ENCODE data around the gene MLLT6. TPM values are rescaled to one million over a fixed set of nuclear protein-coding genes. Genes with fewer than 3 reads are reported as not detected.

Gene MLLT6
- total RNA-seq, 1 experiment from 2014 or later = 24.7 TPM

DNA sequence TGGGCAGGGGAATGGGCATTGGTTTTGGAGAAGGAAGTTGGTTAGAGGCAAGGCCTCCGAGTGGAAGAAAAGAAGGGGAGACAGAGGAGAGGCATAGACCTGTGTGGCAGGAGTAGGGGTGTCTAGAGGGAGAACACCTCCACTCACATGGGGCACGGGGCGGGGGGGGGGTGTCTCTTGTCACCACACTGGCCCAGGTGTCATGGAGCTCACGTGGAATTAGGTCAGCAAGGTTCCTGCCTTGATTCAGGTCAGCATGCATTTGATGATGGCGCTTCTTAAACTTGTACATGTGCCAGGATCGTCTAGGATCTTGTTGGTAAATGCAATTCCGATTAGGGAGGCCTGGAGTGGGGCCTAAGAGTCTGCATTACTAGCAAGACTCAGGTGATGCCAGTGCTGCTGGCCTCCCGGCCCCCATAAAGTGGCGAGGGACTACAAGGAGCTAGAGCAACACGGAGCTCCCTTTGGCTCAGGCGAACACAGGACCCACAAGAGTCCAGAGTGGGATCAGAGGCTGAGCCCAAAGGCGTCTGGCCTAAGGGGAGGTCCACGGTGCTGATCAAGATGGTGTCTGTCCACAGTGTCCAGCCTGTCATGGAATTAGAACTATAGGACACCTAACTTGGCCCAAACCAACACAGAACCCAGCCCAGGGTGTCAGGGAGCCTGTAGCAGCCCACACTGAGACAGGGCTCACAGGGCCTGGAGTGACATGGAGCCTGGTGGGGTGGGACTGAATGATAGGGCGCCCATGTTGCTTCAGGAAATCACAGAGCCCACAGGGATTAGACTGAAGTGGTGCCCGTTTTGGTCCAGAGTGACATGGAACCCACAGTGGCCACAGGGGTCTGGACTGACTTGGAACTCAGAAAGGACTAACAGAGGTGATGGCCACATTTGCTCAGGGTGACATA lies 47.0 kb upstream of the MLLT6 start:
- intact Hi-C loops (cut with micrococcal nuclease) = no loop called here

DNA sequence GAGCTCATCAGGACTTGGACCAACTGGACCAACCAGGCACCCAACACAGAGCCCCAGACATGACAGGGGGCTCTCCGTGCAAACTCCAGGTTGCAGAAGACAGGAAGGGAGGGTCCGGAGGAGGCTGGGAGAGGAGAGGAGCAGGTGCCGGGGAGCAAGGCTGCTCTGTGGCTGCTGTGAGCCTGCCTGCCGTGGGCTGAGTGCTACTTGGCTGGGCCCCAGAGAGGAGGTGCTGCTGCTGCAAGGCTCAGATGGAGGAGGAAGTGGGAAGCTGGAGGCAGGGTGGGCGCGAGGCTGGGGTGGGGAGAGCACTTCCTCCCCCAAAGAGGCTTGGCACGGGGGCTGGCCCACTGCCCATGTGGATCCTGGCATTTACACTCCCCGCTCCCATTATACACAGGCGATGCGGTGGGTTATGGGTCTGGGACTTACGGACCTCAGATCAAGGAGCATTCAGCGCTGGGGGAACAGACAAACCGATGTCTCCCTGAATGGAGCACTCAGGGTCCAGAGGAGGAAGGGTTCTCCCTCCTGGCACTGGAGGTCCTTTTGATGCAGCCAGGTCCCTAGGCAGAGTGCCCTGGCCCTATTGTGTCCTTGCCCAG lies 46.2 kb upstream of the MLLT6 start:
- BruUV-seq (replicated peaks) = no TSS peak

More for the DNA sequence above, 47.0 kb upstream of the MLLT6 start:
- TF ChIP-seq, protein P1, sequence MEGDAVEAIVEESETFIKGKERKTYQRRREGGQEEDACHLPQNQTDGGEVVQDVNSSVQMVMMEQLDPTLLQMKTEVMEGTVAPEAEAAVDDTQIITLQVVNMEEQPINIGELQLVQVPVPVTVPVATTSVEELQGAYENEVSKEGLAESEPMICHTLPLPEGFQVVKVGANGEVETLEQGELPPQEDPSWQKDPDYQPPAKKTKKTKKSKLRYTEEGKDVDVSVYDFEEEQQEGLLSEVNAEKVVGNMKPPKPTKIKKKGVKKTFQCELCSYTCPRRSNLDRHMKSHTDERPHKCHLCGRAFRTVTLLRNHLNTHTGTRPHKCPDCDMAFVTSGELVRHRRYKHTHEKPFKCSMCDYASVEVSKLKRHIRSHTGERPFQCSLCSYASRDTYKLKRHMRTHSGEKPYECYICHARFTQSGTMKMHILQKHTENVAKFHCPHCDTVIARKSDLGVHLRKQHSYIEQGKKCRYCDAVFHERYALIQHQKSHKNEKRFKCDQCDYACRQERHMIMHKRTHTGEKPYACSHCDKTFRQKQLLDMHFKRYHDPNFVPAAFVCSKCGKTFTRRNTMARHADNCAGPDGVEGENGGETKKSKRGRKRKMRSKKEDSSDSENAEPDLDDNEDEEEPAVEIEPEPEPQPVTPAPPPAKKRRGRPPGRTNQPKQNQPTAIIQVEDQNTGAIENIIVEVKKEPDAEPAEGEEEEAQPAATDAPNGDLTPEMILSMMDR (conservative IDR thresholded peaks at IDR 0.05; ENCODE audit: low read depth, low read length) = no peak
- TF ChIP-seq EZH2phosphoT487 (IDR thresholded peaks at IDR 0.05; ENCODE audit: borderline replicate concordance, low read length) = no peak
- TF ChIP-seq EZH2 (IDR thresholded peaks at IDR 0.05; ENCODE audit: low read length, unreplicated experiment) = no peak
- ChIA-PET CTCF (no interaction called here), POLR2A (ENCODE audit: unreplicated experiment) (no interaction called here)
- DNase-seq = no peak
- Histone ChIP-seq H3K4me2 (ENCODE audit: low read length) (no peak overlapping the region), H3K27me3 (ENCODE audit: low read length) (no peaks in the 10 kb centered on the region; the same call in 1 of the 2 replicates), H3K4me1 (ENCODE audit: insufficient read depth, low read length) (no peaks in the 10 kb centered on the region), H3K4me3 (ENCODE audit: low read length) (no peak overlapping the region), H3K36me3 (ENCODE audit: low read depth, low read length) (no peaks in the 10 kb centered on the region), H3K9me3 (ENCODE audit: low read length) (no peaks in the 10 kb centered on the region), H3K9me2 (replicated peaks; ENCODE audit: low read length) (no peaks in the 10 kb centered on the region), H3K79me2 (ENCODE audit: low read length) (no peaks in the 10 kb centered on the region), H3F3A (ENCODE audit: low read length, unreplicated experiment) (no peaks in the 10 kb centered on the region), H2AFZ (ENCODE audit: low read length) (no peak overlapping the region), H3K27ac (ENCODE audit: low read length) (no peak overlapping the region), H4K20me1 (ENCODE audit: low read length) (no peaks in the 10 kb centered on the region), H3K9ac (ENCODE audit: low read length) (no peak overlapping the region)
- ATAC-seq = no peak
- no TSS peak for BruUV-seq (replicated peaks)

More for the DNA sequence above, 46.2 kb upstream of the MLLT6 start:
- H3K27me3 ChIP-seq (ENCODE audit: low read length) = no peaks in the 10 kb centered on the region; the same call in 1 of the 2 replicates
- no peaks in the 10 kb centered on the region for H3K9me2 ChIP-seq (replicated peaks; ENCODE audit: low read length)
- CTCF ChIA-PET = no interaction called here
- no peaks in the 10 kb centered on the region for H3K9me3 ChIP-seq (ENCODE audit: low read length)
- H3K9ac ChIP-seq (ENCODE audit: low read length) = no peak overlapping the region
- no peaks in the 10 kb centered on the region for H3K36me3 ChIP-seq (ENCODE audit: low read depth, low read length)
- DNase-seq = no peak
- H4K20me1 ChIP-seq (ENCODE audit: low read length) = no peaks in the 10 kb centered on the region
- TF ChIP-seq EZH2 (IDR thresholded peaks at IDR 0.05; ENCODE audit: low read length, unreplicated experiment) = no peak
- TF ChIP-seq, protein P1 (conservative IDR thresholded peaks at IDR 0.05; ENCODE audit: low read depth, low read length) = no peak
- no peak for TF ChIP-seq EZH2phosphoT487 (IDR thresholded peaks at IDR 0.05; ENCODE audit: borderline replicate concordance, low read length)
- H3K27ac ChIP-seq (ENCODE audit: low read length) = no peak overlapping the region
- H2AFZ ChIP-seq (ENCODE audit: low read length) = no peak overlapping the region
- POLR2A ChIA-PET (ENCODE audit: unreplicated experiment) = no interaction called here
- H3K4me1 ChIP-seq (ENCODE audit: insufficient read depth, low read length) = no peaks in the 10 kb centered on the region
- intact Hi-C loops (cut with micrococcal nuclease) = no loop called here
- no peak overlapping the region for H3K4me2 ChIP-seq (ENCODE audit: low read length)
- no peaks in the 10 kb centered on the region for H3K79me2 ChIP-seq (ENCODE audit: low read length)
- H3K4me3 ChIP-seq (ENCODE audit: low read length) = no peak overlapping the region
- ATAC-seq = no peak
- H3F3A ChIP-seq (ENCODE audit: low read length, unreplicated experiment) = no peaks in the 10 kb centered on the region
